ENCODE measurements around the gene FMNL2.
"Not testable (repeated sequence)": the region's sequence is repeated elsewhere in the genome, so short reads cannot be mapped to it uniquely, and the experiment has no call there.

Gene FMNL2

GRCh38 chr2:152513029-152513428, 178.1 kb downstream of the FMNL2 start:
- no peak overlapping the region for H3K27ac ChIP-seq

GRCh38 chr2:152513681-152514080, 178.7 kb downstream of the FMNL2 start:
- TF ChIP-seq CTCF (IDR thresholded peaks at IDR 0.05) (no peak), ZFX (IDR thresholded peaks at IDR 0.05; ENCODE audit: borderline replicate concordance) (no peak)
- H3K27ac ChIP-seq: no peak overlapping the region

More at GRCh38 chr2:152513029-152513428, 178.1 kb downstream of the FMNL2 start:
- TF ChIP-seq ZFX (IDR thresholded peaks at IDR 0.05; ENCODE audit: borderline replicate concordance) (no peak), CTCF (IDR thresholded peaks at IDR 0.05) (no peak)

- no peak overlapping the region for H3K27ac ChIP-seq
- TF ChIP-seq ZFX (IDR thresholded peaks at IDR 0.05; ENCODE audit: borderline replicate concordance): no peak
- TF ChIP-seq CTCF (IDR thresholded peaks at IDR 0.05): no peak
These were observed 183.1 kb downstream of the FMNL2 start for GRCh38 chr2:152518034-152518433.

GRCh38 chr2:152518641-152519580, 183.9 kb downstream of the FMNL2 start:
- TF ChIP-seq CTCF (IDR thresholded peaks at IDR 0.05) (no peak), ZFX (IDR thresholded peaks at IDR 0.05; ENCODE audit: borderline replicate concordance) (no peak)

GRCh38 chr2:152519581-152519952, 184.6 kb downstream of the FMNL2 start:
- no peak overlapping the region for H3K27ac ChIP-seq
- TF ChIP-seq ZFX (IDR thresholded peaks at IDR 0.05; ENCODE audit: borderline replicate concordance): no peak
- no peak for TF ChIP-seq CTCF (IDR thresholded peaks at IDR 0.05)

More at GRCh38 chr2:152518641-152519580, 183.9 kb downstream of the FMNL2 start:
- H3K27ac ChIP-seq: no peak overlapping the region

- H3K27ac ChIP-seq: no peak overlapping the region
- TF ChIP-seq ZFX (IDR thresholded peaks at IDR 0.05; ENCODE audit: borderline replicate concordance) (no peak), CTCF (IDR thresholded peaks at IDR 0.05) (no peak)
These were observed 185.8 kb downstream of the FMNL2 start for GRCh38 chr2:152520759-152521158.

GRCh38 chr2:152522446-152522845, 187.5 kb downstream of the FMNL2 start:
- not testable (repeated sequence) for H3K27ac ChIP-seq
